Neuron (in vitro differentiated cells): ENCODE data around the gene SEMA3G.

Experiments used
- H2AFZ ChIP-seq: one replicate; pipeline ENCODE4 v1.6.1; 2013; ENCODE audit warnings: low read depth, mild to moderate bottlenecking, inconsistent platforms, low read length, moderate library complexity
- H3K27me3 ChIP-seq: one replicate; pipeline ENCODE4 v1.6.1; 2013; ENCODE audit warnings: low read length; ENCODE audit not compliant: insufficient read depth
- H3K36me3 ChIP-seq: one replicate; pipeline ENCODE4 v1.6.1; 2013; ENCODE audit warnings: low read length; ENCODE audit not compliant: insufficient read depth
- H3K4me1 ChIP-seq: one replicate; pipeline ENCODE4 v1.6.1; 2013; ENCODE audit warnings: low read length; ENCODE audit not compliant: insufficient read depth
- H3K4me3 ChIP-seq: 2 replicates; pipeline ENCODE4 v1.5.1; 2013; ENCODE audit warnings: mild to moderate bottlenecking, low read length, moderate library complexity
- H3K9me3 ChIP-seq: one replicate; pipeline ENCODE4 v1.6.1; 2013; ENCODE audit warnings: low read length

Gene SEMA3G

GRCh38 chr3:52454250-52454937 lies 9.5 kb upstream of the SEMA3G start:
- H2AFZ ChIP-seq, result peak overlapping the region; percentile 90
- H3K4me3 ChIP-seq, result no peak overlapping the region
- H3K4me1 ChIP-seq, result peaks cover 30% of the 10 kb centered on the region

DNA sequence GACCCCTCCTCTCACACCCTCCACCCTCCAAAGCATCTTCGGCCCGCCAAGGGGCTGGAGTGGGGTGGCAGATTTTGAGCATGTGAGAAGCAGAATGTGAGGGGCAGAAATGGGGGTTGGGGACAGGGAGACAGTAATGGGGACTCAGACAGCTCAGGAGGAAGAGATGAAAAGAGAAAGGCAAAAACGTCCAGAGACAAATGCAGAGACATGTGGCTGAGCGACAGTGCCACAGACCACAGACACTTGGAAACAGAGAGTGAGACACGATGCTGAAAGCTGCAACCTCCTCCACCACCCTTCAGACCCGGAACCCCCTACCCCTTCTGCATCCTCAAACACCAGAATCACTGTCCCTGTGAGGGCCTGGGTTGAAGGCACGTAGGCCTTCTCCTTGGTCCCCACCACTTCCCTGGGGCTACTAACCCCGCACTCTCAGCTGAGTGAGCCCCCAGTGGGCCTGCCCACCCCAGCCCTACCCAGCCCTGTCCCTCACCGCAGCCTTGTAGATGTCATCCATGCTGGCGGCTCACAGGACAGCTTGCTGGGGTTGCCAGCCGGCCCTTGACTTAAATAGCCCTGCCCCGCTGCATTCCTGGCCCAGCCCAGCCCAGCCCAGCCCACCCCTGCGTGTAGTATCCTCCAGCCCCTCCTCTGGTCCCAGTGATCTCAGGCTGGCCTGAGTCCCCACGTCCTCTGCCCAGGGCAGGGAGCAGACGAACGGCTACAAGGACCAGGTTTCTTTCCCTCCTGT lies 8.8 kb upstream of the SEMA3G start, which contains the start of gene TNNC1:
Gene TNNC1, minus strand, starts transcription at position 546 of the 754 bp plus-strand sequence. Its CDS starts 26 bp downstream, at position 520.
- Histone ChIP-seq H3K27me3 (peaks cover 5% of the 10 kb centered on the region), H3K36me3 (peaks cover 16% of the 10 kb centered on the region), H2AFZ (peak within 1 kb of the TSS; percentile 90), H3K9me3 (no peaks in the 10 kb centered on the region), H3K4me3 (peak within 1 kb of the TSS; percentile 80), H3K4me1 (peaks cover 30% of the 10 kb centered on the region)

More at GRCh38 chr3:52454250-52454937, 9.5 kb upstream of the SEMA3G start:
- peaks cover 5% of the 10 kb centered on the region for H3K27me3 ChIP-seq
- H3K36me3 ChIP-seq, result peaks cover 23% of the 10 kb centered on the region
- no peaks in the 10 kb centered on the region for H3K9me3 ChIP-seq

DNA sequence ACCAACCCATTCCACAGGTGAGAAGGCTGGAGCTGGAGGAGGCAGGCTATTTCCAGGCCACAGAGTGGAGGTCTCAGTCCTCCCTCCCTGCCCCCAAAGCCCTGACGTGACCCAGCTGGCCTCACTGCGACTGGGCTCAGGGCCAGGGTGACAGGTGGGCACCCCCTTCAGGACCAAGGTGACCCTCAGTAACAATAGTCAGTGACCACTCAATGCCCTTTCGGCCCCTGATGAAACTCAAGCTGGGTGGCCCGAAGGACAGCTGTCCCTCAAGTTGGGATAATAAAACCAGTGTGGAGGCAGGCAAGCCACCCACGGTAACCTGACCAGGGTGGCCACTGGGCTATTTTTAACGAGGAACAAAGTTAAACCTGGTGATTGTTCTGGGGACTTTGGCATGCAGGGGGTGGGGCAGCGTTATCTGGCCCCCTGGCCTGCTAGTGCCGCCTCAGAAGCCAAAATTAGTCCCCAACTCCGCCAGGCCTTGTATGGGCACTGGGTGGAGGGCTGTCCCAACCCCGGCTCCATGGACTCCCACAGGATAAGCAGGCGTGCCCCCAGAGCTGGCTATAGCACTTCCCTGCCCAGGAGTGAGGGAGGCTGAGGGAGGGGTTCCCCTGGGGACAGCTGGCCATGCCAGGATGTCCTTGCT lies 7.8 kb upstream of the SEMA3G start:
- no peak overlapping the region for H3K4me3 ChIP-seq
- H3K4me1 ChIP-seq, result peaks cover 29% of the 10 kb centered on the region
- H3K9me3 ChIP-seq, result no peaks in the 10 kb centered on the region

GRCh38 chr3:52452126-52452525 lies 7.2 kb upstream of the SEMA3G start:
- Histone ChIP-seq H3K27me3 (peaks cover 5% of the 10 kb centered on the region), H3K36me3 (peaks cover under 1% of the 10 kb centered on the region), H2AFZ (no peak overlapping the region), H3K9me3 (no peaks in the 10 kb centered on the region), H3K4me3 (no peak overlapping the region), H3K4me1 (peaks cover 23% of the 10 kb centered on the region)

More for the DNA sequence above, 7.8 kb upstream of the SEMA3G start:
- H2AFZ ChIP-seq, result no peak overlapping the region
- H3K27me3 ChIP-seq, result peaks cover 5% of the 10 kb centered on the region
- H3K36me3 ChIP-seq, result peaks cover 7% of the 10 kb centered on the region

DNA sequence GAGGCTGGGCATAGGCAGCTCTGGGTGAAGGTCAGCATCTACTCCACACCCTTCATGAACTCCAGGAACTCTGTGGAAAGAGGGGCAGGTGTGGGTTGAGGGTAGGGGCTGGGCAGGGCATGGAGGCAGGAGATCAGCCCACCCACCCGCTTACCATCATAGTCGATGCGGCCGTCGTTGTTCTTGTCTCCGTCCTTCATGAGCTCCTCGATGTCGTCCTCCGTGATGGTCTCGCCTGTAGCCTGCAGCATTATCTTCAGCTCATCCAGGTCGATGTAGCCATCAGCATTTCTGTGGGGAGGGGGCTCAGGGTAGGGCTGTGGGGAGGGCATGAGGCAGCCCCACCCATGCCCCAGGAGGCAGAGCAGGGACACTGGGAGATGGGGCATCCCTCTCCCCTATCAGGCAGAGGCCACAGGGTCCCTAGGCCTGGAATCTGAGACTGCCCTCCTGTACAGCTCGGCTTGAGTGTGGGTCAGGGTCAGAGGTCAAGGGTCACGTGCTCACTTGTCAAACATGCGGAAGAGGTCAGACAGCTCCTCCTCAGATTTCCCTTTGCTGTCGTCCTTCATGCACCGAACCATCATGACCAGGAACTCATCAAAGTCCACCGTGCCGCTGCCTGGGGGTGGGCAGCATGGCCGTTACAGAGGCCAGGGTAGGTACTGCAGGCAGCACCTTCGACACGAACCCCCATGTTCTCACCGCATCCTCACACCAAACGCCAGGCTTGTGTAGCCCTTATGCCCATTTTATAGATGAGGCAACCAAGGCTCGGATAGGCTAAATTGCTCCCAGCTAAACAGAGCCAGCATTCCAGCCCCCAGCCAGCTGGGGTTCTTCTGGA lies 6.6 kb upstream of the SEMA3G start:
- Histone ChIP-seq H3K27me3 (peaks cover 5% of the 10 kb centered on the region), H3K4me1 (peaks cover 19% of the 10 kb centered on the region), H3K36me3 (no peaks in the 10 kb centered on the region), H3K9me3 (no peaks in the 10 kb centered on the region), H3K4me3 (no peak overlapping the region), H2AFZ (no peak overlapping the region)

- Histone ChIP-seq H3K36me3 (no peaks in the 10 kb centered on the region), H3K4me1 (peaks cover 19% of the 10 kb centered on the region), H3K9me3 (no peaks in the 10 kb centered on the region), H2AFZ (no peak overlapping the region), H3K4me3 (no peak overlapping the region), H3K27me3 (peaks cover 5% of the 10 kb centered on the region)
Observed at GRCh38 chr3:52450489-52451236, 5.8 kb upstream of the SEMA3G start.

- Histone ChIP-seq H3K9me3 (no peaks in the 10 kb centered on the region), H3K36me3 (no peaks in the 10 kb centered on the region), H3K27me3 (peaks cover 17% of the 10 kb centered on the region)
Observed at GRCh38 chr3:52447512-52448355, 2.8 kb upstream of the SEMA3G start.

DNA sequence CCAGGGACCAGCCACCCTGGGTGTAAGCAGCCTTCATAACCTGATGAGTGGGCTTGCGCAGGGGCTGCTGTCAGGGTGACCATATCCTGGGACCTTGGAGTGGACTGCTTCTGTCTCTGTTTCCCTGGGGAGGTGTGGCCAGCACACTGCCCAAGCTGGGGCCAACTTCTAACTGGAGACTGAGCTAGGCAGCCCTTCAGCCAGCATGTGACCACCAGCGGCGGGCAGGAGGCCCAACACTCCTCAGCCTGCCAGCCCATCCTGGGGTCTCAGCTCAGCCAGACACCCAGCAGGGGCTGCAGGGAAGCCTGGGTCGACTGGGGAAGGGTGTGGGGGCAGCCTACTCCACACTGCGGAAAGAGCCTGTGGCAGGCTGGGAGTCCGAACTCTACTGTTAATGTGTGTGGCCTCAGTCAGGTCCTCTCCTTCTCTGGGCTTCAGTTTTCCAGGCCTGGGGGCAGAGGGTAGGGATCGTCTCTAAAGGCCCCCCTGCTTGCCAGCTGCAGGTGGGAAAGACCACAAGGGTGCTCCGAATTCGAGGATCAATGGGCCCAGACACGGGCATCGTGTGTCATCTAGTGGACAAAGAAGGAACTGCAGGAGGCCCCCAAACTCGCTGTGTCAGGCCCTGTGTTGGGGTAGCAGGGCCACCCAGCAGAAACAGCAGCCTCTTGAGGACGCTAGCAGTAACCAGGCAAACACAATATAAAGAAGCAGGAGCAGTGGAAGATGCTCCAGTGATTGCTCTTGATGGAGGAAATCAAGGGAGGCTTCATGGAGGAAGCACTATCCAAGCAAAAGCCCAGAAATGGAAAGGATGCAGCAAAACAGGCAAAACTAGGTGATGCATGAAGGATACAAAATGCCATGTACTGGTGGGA lies 2.0 kb upstream of the SEMA3G start:
- Histone ChIP-seq H3K4me1 (no peaks in the 10 kb centered on the region), H3K9me3 (no peaks in the 10 kb centered on the region), H3K36me3 (no peaks in the 10 kb centered on the region), H2AFZ (no peak overlapping the region), H3K4me3 (no peak overlapping the region), H3K27me3 (peaks cover 17% of the 10 kb centered on the region)

More at GRCh38 chr3:52447512-52448355, 2.8 kb upstream of the SEMA3G start:
- Histone ChIP-seq H3K4me3 (no peak overlapping the region), H2AFZ (no peak overlapping the region), H3K4me1 (no peaks in the 10 kb centered on the region)

DNA sequence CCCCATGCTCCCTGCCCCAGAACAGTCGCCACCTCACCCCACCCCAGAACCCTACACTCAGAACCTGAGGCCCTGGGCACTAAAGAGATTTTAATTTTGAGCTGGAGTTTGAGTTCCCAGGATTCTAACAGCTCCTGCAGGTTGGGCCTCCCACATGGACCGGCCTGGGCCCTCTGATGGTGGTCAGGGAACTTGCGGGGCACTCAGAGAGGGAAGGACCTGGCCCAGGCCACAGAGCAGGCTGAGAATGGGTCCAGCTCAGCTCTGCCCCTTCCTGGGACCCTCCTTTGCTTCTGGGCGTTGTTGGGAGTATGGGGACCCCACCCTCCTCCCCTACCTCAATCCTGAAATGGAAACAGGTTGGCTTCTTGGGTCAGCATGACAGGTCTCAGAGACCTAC lies 1.1 kb upstream of the SEMA3G start:
- Histone ChIP-seq H3K4me3 (no peak overlapping the region), H2AFZ (no peak overlapping the region), H3K4me1 (no peaks in the 10 kb centered on the region), H3K9me3 (no peaks in the 10 kb centered on the region), H3K27me3 (peaks cover 17% of the 10 kb centered on the region), H3K36me3 (no peaks in the 10 kb centered on the region)

DNA sequence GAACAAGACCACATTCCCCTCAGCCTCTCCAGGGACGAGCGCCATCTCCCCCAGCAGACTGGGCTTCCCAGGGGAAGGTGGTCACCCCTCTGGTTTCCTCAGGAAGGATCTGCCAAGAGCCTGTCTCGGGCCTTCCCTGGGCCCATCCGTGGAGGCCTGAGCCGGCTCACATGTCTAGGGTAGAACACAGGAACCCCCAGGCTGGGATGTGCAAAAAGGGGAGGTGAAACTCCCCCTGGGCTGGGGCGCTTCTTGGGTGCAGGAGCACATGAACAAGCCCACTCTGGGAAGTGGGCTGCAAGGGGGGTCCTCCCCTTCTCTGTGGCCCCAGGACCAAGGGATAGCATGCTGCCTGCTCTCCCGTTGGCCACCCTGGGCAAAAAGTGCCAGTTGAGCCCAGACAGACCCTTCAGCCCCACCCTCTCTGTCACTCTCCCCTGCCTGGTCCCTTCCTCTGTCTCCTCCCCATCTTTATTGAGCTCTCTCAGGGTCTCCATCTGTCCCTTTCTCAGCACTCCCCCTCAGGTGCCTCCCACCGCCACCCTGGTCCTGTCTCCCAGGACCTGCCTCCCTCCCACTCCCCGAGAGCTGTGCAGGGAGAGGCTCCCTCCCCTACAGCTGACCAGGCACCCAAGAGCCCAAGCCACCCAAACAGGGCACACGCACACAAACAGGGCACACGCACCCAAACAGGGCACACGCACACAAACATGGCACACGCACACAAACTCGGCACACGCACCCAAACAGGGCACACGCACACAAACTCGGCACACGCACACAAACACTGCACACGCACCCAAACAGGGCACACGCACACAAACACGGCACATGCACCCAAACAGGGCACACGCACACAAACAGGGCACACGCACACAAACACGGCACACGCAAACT lies 864 bp downstream of the SEMA3G start:
- H2AFZ ChIP-seq, result no peak overlapping the region
- H3K4me3 ChIP-seq, result no peak overlapping the region
- H3K4me1 ChIP-seq, result no peaks in the 10 kb centered on the region
- no peaks in the 10 kb centered on the region for H3K9me3 ChIP-seq
- peaks cover 13% of the 10 kb centered on the region for H3K27me3 ChIP-seq
- H3K36me3 ChIP-seq, result no peaks in the 10 kb centered on the region
